Measurements from ENCODE around the gene EFNA5.

GRCh38 chr5:107676702-107677101 lies 6.0 kb upstream of the EFNA5 start:
- TF ChIP-seq CTCF (IDR thresholded peaks at IDR 0.05) (no peak), POLR2AphosphoS5 (IDR thresholded peaks at IDR 0.05; ENCODE audit: insufficient read depth in 1 of 2, low read depth in 1 of 2) (no peak), POLR2A (IDR thresholded peaks at IDR 0.05) (no peak)

Data from vagina (tissue), 2 donors.